AG10803 (cell line): ENCODE measurements around the gene LRIT1.
A peak's percentile ranks its signal among the peaks of the same experiment; 100 is the strongest.

Experiments
- DNase-seq: peaks from one replicate; pipeline ENCODE4 v3.0.0; 2010; ENCODE audit warnings: low read depth
- H3K4me3 ChIP-seq: 2 replicates; pipeline ENCODE4 v1.5.1; 2011; ENCODE audit warnings: mild to moderate bottlenecking, low read length, control low read depth
- TF ChIP-seq, protein P1 (sequence below): conservative IDR thresholded peaks from 2 replicates; pipeline ENCODE4 v1.5.1; 2011; ENCODE audit warnings: mild to moderate bottlenecking, low read length, control low read depth, inconsistent platforms

The LRIT1 gene

DNA sequence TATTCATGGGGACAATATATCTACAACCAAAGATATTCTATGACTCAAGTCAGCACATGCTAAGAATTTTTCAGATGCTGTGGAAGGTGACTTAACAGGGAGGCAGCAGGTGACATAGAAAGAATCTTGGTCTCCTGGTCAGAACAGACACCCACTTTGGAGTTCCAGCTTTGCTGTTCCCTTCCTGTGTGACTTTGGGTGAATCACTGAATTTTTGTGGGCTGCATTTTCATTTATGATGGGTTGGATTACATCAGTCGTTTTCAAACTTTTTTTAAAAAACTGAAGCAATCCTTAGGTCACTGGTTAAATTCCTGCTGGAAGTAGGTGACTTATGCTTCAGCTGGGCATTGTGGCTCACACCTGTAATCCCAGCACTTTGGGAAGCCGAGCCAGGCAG, 28.4 kb upstream of the LRIT1 start:
- TF ChIP-seq, protein P1, sequence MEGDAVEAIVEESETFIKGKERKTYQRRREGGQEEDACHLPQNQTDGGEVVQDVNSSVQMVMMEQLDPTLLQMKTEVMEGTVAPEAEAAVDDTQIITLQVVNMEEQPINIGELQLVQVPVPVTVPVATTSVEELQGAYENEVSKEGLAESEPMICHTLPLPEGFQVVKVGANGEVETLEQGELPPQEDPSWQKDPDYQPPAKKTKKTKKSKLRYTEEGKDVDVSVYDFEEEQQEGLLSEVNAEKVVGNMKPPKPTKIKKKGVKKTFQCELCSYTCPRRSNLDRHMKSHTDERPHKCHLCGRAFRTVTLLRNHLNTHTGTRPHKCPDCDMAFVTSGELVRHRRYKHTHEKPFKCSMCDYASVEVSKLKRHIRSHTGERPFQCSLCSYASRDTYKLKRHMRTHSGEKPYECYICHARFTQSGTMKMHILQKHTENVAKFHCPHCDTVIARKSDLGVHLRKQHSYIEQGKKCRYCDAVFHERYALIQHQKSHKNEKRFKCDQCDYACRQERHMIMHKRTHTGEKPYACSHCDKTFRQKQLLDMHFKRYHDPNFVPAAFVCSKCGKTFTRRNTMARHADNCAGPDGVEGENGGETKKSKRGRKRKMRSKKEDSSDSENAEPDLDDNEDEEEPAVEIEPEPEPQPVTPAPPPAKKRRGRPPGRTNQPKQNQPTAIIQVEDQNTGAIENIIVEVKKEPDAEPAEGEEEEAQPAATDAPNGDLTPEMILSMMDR, result no peak
- DNase-seq, result peak; percentile 87

DNA sequence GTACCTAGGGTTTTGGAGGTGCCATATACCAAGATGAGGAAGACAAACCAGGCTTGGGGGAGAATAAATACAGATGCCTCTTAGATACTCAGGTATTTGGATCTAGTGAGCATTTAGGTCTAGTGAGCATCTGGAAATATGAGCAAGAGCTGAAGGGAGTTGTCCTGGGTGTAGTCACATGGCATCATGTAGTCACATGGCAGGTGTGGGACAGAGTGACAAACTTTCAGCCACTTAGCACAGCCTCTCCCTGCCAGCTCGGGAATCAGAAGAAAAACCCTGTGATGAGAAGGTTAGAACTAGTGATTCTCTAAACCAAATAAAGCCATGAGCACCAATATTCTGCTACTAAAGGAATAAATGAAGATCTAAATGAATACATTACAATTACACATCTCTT, 27.8 kb upstream of the LRIT1 start:
- TF ChIP-seq, protein P1, result no peak
- DNase-seq, result no peak
- no peak overlapping the region for H3K4me3 ChIP-seq

More for the DNA sequence above, 28.4 kb upstream of the LRIT1 start:
- H3K4me3 ChIP-seq, result no peak overlapping the region

DNA sequence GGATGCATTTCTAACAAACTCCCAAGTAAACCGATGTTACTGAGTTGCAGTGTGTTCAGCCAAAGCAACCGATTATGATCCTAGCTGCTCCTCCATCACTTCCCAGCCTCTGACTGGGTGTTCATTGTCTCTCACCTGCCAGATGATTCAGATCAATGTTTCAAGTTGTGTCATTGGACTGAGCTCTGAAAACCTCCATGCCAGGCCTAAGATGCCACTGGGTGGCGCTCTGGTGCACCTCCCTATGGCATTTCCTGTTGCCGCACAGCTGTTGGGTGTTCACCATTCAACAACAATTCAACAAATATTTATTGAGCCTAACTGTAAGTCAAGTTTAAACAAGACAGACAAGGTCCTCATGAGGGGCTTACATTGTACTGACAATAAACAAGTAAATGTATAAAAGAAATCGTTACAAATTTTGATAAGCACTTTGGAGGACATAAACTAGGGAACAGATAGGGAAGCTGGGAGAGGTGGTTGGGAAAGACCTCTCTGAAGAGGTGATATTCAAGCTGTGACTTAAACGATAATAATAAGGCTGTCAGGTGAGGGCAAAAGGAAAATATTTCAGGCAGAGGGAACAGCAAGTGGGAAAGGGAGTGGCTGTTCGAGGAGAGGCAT, 26.3 kb upstream of the LRIT1 start:
- no peak overlapping the region for H3K4me3 ChIP-seq
- peak; percentile 48 for DNase-seq
- TF ChIP-seq, protein P1, result peak; percentile 74

DNA sequence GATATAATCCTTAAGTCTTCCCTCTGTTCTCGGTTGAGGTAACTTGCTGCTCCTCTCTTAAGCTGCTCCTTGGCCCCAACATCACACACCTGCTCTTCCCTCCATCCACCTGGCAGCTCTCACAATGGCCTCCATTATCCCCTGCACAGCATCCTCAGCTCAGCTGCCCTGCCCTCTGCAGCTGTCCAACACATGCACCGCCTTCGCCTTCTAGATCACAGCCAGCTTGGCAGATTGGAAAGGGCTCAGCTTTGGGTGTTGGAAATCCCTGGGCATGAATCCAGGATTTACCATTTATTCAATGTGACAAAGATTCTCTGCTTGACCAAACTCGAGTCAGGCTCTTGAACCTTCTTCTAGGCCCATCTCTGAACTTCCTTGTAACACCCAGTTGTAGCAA, 24.1 kb upstream of the LRIT1 start:
- H3K4me3 ChIP-seq, result no peak overlapping the region
- DNase-seq, result peak; percentile 19
- TF ChIP-seq, protein P1, result no peak

DNA sequence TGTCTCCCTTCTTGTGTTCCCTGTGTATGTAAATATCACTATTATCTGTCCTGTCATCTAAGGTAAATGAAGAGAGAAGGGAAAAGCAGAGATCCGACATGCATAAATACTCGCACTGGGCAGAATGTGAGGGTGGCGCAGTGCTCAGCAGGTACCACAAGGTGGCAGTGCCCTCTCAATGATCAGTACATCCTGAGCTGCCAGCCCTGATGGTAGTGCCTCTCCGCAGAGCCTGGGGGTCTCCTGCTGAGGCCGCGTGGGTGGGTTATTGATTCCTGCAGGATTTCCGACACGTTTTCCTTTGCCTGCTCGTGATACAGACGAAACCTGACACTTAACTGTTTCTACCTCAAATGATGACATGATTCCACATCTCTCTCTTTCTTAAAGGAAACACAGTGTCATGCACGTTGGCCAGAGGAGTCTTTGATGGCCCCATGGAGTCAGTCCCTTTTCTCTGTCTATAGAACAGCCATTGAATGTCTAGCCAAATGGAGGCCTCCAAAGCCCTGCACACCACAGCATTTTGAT, 23.3 kb upstream of the LRIT1 start:
- DNase-seq, result peak; percentile 50
- H3K4me3 ChIP-seq, result no peak overlapping the region
- TF ChIP-seq, protein P1, result peak; percentile 95

DNA sequence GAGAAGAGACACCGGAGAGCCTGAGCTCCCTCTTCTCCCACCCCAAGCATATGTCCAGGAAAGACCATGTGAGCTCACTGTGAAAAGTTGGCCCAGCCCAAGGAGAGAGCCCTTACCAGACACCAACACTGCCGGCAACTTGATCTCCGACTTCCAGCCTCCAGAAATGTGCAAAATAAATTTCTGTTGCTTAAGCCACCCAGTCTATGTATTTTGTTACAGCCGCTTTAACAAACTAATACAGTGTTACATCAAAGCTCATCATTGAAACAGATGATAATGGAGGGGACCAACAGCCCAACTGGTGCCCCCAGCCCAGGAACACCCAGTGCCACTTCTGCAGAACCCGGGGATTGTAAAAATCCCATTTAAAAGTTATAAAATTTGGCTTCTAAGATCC, 22.4 kb upstream of the LRIT1 start:
- TF ChIP-seq, protein P1, result no peak
- no peak overlapping the region for H3K4me3 ChIP-seq
- DNase-seq, result no peak

DNA sequence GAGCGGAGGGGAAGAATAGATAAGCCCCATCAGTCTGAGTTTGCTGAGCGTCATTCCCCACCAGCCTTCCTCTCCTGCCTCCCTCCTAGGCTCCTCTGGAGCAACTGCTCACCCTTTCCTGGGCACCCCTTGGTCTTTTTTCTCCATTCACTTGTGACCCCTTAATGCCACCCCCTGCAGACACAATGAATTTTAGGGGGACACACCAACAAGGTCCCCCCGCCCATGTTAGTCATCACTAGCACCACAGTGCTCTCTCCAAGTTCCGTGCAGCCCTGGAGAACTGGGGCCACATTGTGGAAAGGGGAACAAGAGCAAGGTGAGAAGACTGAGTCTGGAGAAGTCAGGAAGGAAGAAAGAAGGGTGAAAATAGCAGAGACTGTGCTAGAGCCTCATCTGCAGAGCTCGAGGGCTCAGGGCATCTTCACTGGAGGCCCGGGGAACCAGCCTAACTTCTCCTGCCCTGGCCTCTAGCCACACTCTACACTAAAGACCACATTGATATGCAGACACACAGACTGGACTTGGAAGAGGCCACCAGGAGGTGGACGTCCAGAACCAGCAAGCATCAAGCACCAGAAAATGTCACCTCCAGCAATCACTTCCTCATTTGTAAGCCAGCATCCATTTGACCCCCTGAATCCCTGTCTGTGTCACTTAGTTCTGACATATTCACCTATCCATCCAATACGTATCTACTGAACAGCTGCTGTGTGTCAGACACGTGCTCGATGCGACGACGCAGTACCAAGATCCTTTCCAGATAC, 21.0 kb upstream of the LRIT1 start:
- H3K4me3 ChIP-seq, result no peak overlapping the region
- TF ChIP-seq, protein P1, result no peak
- no peak for DNase-seq
